GM21515 (cell line): Measurements from ENCODE around the gene ATXN7.

Source experiments
- ATAC-seq: cut with Tn5 transposase; IDR thresholded peaks from one replicate; pipeline ENCODE4 v1.9.1; 2021; ENCODE audit not compliant: unreplicated experiment

Gene ATXN7

GRCh38 chr3:63863150-63864007 lies at the start of gene ATXN7, which contains the start of gene THOC7:
Gene ATXN7 (plus strand): TSS chr3:63863867. CDS start chr3:63912599, 48,732 bp downstream.
Gene THOC7 (minus strand): TSS chr3:63863805. CDS start chr3:63863790, 15 bp downstream.
- ATAC-seq: peak; percentile 69

DNA sequence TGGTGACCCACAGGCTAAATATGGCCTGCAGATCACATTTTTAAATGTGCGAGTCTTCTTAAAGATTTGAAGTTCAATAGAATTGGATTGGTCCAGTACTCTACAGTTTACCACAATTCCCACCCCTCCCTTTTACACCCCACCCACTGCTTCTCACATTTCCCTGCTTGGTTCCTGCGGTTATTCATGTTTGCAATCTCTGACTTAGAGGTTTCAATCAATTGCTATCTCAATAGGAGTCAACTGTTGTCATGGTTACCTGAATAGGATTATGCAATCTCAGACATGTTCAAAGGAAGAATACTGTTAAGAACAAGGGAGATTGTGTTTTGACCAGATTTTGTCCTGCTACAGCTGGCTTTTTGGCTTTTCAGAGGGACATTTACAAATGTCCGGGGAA lies 49.4 kb upstream of the ATXN7 start:
- no peak for ATAC-seq

- no peak for ATAC-seq
Measured at GRCh38 chr3:63817225-63817624, 46.4 kb upstream of the ATXN7 start.

- peak; percentile 77 for ATAC-seq
Measured at GRCh38 chr3:63818282-63819150, 45.2 kb upstream of the ATXN7 start.

- no peak for ATAC-seq
Measured at GRCh38 chr3:63819151-63819398, 44.6 kb upstream of the ATXN7 start, which contains the start of gene C3orf49. Gene C3orf49 (plus strand): TSS chr3:63819299. CDS start chr3:63819472, 173 bp downstream.

DNA sequence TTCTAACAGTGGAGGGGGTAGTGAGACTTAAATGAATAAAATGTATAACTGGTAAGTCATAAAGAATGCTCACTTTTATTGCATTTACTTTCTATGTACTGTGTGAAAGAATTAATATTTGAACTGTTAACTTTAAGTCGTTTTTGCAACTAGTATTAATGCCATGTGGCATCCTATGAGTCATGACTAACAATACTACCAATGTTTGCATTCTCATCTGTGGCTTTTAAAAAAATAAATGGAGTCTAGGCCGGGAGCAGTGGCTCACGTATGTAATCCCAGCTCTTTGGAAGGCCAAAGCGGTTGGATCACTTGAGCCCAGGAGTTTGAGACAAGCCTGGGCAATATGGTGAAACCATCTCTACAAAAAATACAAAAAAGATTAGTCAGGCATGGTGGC lies 39.4 kb upstream of the ATXN7 start:
- no peak for ATAC-seq

GRCh38 chr3:63830526-63830925 lies 33.1 kb upstream of the ATXN7 start:
- no peak for ATAC-seq

DNA sequence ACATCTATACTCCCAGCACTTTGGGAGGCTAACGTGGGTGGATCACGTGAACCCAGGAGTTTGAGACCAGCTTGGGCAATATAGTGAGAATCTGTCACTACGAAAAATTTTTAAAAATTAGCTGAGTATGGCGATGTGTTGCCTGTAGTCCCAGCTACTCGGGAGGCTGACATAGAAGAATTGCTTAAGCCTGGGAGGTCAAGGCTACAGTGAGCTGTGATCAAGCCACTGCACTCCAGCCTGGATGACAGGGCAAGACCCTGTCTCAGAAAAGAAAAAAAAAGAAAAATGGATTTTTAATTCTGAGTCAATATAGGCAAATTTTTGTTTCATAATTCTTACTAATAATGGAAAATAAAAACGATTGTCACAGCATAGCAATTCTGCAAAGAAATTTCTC lies 31.3 kb upstream of the ATXN7 start:
- ATAC-seq: no peak

DNA sequence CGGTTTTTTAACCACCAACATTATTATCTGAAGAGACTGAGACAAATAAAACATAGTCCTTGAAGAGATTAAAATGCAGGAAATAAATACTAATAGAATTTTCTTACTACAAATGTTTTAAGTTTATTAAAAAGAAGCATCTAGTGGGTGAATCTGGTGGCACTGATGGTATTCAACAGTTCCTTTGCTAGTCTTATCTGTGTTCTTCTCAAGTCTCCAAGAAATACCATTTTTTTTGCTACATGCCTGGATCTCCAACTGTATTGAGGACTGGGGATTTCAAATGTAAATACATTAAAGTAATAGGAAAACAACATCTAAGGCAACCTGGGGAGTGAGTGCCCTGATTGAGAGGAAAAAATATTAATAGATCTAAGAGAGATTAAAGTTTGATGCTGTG lies 22.0 kb upstream of the ATXN7 start:
- no peak for ATAC-seq

GRCh38 chr3:63842127-63842526 lies 21.5 kb upstream of the ATXN7 start:
- no peak for ATAC-seq

GRCh38 chr3:63845215-63845614 lies 18.5 kb upstream of the ATXN7 start:
- ATAC-seq: no peak

DNA sequence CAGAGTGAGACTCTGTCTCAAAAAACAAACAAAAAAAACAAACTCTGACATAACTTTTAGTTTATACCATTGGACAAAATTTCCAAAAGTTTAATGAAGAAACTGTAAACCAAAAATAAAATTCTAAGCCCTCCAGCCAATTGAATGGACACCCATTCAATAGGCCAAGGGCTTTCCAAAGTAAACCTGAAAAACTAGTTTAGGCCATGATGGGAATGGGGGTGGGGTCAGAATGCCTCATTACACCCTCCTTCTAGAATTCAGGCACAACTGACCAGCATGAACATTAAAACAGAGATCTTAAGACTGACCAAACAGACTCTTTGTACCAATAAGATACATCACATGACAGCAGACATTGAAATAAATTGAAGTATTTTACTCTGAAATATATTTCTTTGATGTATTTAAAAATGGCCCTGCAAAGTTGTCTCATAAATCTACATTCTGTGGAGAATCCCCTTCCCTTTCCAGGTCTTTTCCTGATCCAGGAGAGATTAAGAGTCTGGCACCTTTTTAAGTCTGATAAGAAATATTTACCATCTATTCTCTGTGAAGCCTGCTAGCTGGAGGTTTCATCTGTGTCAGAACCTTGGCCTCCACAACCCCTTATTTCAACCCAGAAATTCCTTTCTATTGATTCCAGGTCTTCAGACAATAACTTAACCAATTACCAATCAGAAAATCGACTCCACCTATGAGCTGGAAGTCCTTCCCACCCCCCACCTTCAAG lies 15.8 kb upstream of the ATXN7 start:
- ATAC-seq: no peak

DNA sequence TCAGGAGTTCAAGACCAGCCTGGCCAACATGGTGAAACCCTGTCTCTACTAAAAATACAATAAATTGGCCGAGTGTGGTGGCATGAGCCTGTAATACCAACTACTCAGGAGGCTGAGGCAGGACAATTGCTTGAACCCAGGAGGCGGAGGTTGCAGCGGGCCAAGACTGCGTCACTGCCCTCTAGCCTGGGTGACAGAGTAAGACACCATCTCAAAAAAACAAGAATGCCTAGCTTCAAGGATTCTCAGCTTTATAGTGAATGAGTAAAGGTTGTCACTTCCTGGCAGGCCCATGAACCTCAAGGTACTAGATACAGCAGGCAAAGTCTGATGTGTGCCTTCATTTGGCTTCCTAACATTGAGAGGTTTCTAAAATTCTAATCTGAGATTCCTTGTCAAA lies 14.5 kb upstream of the ATXN7 start:
- ATAC-seq: no peak

DNA sequence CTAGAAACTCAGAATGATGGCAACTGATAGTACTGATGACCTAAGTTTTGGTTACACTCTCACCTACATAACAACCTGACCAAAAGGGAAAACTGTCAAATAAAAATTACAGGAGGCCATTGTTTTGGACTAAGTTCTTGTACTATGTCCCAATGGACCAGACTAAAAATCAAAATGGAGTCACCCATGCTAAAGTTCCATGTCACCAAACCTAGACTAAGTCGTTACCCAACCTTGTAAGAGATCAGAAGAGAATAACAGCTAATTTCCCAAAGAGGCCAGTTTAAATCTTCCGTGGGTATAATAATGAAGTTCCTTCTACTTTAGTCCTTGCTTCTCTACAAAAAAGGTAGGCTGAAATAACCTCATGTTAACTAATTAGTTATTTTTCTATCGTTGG lies 12.4 kb upstream of the ATXN7 start:
- no peak for ATAC-seq

DNA sequence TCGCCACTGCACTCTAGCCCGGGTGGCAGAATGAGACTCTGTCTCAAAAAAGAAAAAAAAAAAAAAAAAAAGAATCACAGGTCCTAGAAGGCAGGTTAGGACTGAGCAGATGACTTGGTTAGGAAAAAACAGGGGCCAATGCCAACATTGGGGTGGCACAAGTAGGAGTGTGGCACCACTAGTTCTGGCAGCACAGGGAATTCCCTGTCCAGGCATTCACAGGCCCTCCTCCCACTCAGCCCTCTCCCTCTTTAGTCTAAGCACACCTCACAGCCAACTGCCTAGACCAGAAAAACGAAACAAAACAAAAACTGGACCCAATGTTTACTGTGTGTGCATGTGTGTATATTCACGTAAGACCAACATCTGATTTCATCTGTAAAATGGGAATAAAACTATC lies 10.6 kb upstream of the ATXN7 start:
- ATAC-seq: no peak

DNA sequence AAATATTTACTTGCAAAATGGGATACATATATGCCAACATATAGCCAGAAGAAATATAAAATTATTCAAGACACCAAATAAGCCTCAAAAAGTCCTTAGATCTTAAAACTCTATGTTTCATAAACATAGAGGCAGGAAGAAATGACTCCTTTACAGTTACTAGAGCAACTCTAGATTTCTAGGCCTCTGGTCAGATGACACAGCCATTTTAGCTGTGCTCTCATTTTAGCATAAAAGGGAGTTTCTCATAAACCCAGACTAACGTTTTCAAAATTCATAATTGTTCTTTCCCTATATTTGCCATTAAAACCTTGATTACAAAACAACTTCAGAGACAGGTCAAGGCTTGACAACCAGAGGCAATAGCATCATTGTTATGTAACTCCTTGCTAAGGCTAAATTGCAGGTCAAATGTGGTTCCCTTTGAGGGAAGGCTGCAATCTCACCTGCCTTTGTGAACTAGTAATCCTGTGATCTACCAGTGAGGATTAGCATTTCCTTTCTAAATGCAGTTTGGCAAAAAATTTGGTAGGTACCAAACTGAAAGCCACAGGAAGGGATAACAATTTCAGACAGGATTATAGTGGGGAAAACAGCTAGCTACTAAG lies 8.2 kb upstream of the ATXN7 start:
- ATAC-seq: no peak

DNA sequence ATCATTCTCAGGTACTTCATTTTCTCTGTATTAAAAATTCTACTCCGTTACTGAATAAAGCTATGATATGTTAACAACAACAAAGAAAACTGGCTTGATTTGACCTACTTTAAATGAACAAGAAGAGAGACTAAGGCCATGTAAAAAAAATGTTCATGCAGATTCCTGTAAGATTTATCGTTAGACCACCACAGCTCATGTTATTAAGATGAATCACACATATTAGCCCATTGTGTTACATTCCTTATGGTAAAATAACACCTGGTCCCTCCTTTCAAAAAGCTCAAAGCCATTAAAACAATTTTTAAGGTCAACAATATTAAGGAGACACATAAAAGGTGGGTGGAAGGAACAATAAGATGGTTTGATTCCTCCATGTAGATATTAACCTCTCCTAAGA lies 6.4 kb upstream of the ATXN7 start:
- ATAC-seq: no peak

GRCh38 chr3:63860776-63861175 lies 2.9 kb upstream of the ATXN7 start:
- ATAC-seq: no peak

GRCh38 chr3:63861306-63861705 lies 2.4 kb upstream of the ATXN7 start:
- no peak for ATAC-seq

DNA sequence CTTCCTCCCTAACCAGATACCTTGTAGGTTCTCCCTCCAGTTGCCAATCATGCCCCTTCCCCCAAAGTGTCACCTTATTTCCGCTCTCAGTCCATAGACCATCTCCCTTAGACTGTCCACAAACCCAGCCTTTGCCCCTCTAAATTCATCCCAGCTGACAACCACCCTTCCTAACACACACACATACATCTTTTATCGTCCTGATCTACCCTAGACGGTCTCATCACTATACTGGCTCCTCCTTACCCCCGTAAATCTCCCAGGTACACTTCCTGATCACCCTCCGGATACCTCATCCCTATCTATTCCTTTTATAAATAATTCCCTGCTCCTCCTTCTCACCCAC lies 890 bp upstream of the ATXN7 start:
- peak; percentile 8 for ATAC-seq
